ENCODE data around the gene INHBA.

Gene INHBA

GRCh38 chr7:41702635-41703371 lies at the start of gene INHBA:
TSS of gene INHBA (minus strand) at chr7:41703090. CDS start at chr7:41700374, 2,716 bp downstream.
- in situ Hi-C loops (cut with MboI; ENCODE audit: low sequenced_read_pairs) = loop anchor here (25.0 kb wide), 3 partner anchors 691 to 1466 kb away; no protein-coding TSS in a partner anchor

- in situ Hi-C loops (cut with MboI; ENCODE audit: low sequenced_read_pairs) = no loop called here
These were observed 49.7 kb upstream of the INHBA start for GRCh38 chr7:41752615-41753014.

DNA sequence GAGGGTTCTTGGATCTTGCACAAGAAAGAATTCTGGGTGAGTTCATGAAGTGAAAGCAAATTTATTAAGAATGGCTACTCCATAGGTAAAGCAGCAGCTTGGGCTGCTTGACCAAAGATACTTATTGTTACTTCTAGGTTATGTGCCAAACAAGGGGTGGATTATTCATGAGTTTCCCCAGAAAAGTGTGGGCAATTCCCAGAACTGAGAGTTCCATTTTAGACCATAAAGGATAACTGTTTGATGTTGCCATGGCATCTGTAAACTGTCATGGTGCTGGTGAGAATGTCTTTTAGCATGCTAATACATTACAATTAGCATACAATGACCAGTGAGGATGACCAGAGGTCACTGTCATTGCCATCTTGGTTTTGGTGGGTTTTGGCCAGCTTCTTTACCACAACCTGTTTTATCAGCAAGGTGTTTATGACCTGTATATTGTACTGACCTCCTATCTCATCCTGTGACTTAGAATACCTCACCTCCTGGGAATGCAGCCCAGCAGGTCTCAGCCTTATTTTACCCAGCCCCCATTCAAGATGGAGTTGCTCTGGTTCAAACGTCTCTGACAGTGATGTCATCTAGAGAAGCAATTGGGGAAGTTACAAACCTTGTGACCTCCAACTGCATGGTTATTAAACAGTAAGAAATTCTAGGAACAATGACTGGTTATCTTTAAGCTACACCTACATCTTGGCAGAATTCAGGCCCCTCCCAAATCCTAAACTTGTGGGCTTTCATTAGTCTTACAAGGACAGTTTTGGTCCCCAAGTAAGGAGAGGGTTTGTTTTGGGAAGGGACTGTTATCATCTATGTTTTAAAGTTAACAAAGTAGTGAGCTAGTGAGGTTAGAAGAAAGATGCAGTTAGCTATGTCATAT lies 48.0 kb upstream of the INHBA start:
- in situ Hi-C loops (cut with MboI; ENCODE audit: low sequenced_read_pairs) = no loop called here

GRCh38 chr7:41747961-41748360 lies 45.1 kb upstream of the INHBA start:
- in situ Hi-C loops (cut with MboI; ENCODE audit: low sequenced_read_pairs) = no loop called here

DNA sequence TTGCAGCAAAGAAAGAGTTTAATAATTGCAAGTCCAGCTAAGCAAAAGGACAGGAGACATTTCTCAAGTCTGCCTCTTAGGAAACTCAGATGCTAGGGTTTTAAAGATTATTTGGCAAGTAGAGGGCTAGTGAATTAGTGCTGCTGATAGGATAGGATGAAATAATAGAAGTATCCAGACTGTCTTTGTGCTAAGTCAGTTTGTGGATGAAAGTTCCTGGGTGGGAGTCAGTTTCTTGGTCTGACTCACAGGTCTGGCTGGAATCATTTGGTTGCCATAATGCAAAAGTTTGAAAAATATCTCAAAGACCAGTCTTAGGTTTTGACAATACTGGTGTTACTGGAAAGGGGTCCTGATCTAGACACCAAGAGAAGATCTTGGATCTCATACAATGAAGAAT lies 42.6 kb upstream of the INHBA start:
- in situ Hi-C loops (cut with MboI; ENCODE audit: low sequenced_read_pairs) = no loop called here

DNA sequence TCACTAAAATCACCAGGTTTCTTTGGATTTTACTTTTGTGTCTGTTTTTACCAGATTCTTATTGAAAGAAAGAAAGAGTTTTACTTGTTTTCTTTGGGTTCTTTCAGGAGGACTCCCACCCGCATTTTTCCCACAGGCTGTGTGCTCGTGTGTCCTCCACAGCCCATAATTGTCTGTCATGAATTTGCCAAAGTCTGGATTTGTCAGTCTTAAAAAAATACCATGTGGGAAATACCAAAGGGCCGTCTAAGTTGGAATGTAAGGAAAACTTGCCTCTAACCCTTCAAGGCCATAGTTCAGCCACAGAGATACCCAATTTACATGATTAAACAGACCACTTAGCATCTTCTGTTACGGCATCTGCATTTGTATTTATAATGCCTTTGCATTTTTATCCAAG lies 41.3 kb upstream of the INHBA start:
- in situ Hi-C loops (cut with MboI; ENCODE audit: low sequenced_read_pairs) = no loop called here

DNA sequence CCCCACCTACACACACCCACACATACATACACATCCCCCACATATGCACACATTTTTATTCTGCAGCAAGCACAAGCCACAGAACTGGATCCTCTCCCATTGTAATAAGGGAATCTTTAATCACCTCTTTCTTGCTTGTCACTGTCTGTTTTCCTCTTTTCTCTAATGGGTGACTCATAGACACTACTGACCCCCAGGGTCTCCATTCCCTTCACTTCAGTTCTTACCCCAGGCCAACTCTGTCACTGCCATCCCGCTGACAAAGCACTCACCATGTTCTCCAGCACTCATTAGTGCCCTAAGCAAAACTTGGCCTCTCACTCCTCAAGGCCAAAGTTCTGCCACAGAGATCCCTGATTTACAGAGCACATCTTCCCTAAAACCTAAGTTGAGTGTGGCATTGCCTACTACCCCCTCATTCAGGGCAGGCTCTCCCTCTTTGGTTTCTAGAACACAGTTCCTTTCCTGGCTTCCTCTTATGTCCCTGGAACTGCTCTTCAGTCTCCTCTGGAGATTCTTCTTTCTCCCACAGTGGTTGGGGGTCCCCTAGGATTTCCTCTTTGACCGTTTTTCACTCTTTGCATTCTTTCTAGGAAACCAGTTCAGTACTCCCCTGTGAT lies 39.6 kb upstream of the INHBA start:
- in situ Hi-C loops (cut with MboI; ENCODE audit: low sequenced_read_pairs) = no loop called here

DNA sequence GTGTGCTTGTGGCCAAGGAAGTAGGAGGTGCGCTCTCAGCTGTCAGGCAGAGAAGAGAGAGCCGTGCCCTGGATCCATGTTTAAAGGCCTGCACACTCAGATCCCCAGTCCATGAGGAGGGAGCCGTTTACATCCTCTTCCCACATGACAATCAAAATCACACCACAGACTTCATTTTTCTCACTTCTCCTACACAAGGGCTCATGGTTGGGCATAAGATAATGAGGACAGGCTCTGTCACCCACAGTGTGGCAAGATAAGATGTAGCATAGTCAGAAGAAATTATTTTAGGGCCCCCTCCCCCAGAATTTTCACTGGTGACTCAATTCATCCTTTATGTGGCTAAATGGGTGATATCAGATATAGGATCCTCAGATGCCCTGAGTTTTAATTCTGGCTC lies 35.9 kb upstream of the INHBA start:
- in situ Hi-C loops (cut with MboI; ENCODE audit: low sequenced_read_pairs) = no loop called here

GRCh38 chr7:41738336-41738735 lies 35.4 kb upstream of the INHBA start:
- in situ Hi-C loops (cut with MboI; ENCODE audit: low sequenced_read_pairs) = no loop called here

GRCh38 chr7:41735206-41735605 lies 32.3 kb upstream of the INHBA start:
- in situ Hi-C loops (cut with MboI; ENCODE audit: low sequenced_read_pairs) = no loop called here

GRCh38 chr7:41732843-41733306 lies 30.0 kb upstream of the INHBA start:
- in situ Hi-C loops (cut with MboI; ENCODE audit: low sequenced_read_pairs) = no loop called here

GRCh38 chr7:41732436-41732785 lies 29.5 kb upstream of the INHBA start:
- in situ Hi-C loops (cut with MboI; ENCODE audit: low sequenced_read_pairs) = no loop called here

GRCh38 chr7:41731493-41732435 lies 28.9 kb upstream of the INHBA start:
- in situ Hi-C loops (cut with MboI; ENCODE audit: low sequenced_read_pairs) = no loop called here

DNA sequence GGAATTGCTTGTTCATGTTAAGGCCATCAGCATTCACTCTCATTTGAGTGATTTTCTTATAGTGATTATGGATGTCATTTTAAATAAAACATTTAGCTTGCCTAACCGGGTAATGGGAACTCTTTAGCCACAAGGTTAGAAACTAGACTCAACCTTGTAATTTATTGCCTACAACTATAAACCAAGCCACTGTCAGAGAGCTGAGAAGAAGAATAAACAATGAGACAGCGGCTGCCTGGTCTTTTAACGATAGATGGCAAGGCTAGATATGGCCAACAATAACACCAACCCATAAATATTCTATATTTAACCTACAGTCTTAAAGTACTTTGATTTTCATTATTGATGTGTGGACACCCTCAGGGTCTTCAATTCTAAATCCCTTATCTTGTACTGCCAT lies 27.8 kb upstream of the INHBA start:
- in situ Hi-C loops (cut with MboI; ENCODE audit: low sequenced_read_pairs) = no loop called here

DNA sequence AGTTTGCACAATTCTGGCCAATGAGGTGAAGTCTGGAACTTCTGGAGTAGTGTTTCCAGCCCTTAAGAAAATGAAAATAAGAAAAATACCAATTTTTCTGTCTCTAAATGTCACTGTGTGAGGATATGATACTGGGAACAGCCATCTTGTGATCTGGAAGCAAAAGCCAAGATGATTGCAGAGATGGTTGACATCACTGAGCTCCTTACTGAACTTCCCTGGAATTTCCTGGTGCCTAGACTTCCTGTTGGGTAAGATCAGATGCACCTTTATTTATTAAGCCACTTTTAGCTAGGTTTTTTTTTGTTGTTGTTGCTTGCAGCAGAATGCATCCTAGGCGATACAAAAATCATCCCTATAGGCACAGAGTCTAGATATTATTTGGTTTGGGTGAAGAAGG lies 27.3 kb upstream of the INHBA start:
- in situ Hi-C loops (cut with MboI; ENCODE audit: low sequenced_read_pairs) = no loop called here

DNA sequence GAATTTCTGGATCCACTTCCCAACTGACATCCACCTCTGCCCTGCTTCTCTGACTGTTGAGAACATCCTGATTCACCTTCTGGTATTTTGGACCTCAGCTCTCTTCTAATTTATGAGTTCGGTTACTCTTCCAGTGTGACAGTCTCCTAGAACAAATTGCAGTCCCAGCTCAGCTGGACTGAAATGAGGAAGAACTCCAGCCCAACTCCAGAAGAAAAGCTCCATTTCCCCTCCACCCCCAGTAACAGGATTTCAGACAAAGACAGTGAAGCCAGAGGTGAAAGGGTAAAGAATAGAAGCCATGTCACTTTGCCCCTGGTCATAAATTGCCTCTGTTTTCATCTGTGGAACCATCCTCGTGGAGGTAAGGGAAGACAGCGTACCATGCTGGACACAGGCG lies 26.2 kb upstream of the INHBA start:
- in situ Hi-C loops (cut with MboI; ENCODE audit: low sequenced_read_pairs) = no loop called here

GRCh38 chr7:41725013-41725412 lies 22.1 kb upstream of the INHBA start:
- in situ Hi-C loops (cut with MboI; ENCODE audit: low sequenced_read_pairs) = no loop called here

DNA sequence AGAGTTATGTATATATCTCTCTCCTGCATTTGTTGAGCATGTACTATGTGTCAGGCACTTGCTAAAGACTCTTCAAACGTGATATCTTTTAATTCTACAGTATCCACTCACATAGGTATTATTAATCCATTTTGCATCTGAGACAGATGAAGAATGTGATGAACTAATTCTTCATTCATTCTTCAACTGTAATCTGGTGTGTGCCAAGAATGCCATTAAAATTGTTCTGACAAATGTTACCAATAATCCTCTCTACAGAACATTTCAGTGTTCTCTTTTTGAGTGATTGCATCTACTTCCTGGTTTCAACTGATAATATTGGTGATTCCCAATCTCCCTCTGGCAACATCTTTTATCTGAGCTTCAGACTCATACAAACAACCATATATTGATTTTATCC lies 18.0 kb upstream of the INHBA start:
- in situ Hi-C loops (cut with MboI; ENCODE audit: low sequenced_read_pairs) = loop anchor here (25.0 kb wide), 3 partner anchors 709 to 1484 kb away; no protein-coding TSS in a partner anchor

DNA sequence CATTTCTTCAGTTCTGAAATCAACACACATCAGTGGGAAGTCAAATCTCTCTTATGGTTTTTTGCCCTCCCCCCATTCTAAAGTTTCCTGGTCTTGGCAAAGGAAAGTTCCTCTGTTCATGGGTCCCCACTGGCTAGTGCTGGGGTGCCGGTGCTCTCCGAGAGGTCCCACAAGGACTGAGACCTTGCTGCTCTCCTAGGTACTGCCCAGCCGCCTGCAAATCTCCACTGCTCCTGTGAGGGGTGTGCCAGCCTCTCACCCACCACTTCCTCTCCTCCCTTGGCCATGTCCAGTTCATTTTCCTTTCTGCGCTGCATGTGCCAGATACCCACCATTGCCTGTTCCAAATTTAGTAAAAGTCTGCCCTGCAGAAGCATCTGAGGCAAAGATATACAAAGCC lies 17.2 kb upstream of the INHBA start:
- in situ Hi-C loops (cut with MboI; ENCODE audit: low sequenced_read_pairs) = loop anchor here (25.0 kb wide), 3 partner anchors 708 to 1483 kb away; no protein-coding TSS in a partner anchor

- in situ Hi-C loops (cut with MboI; ENCODE audit: low sequenced_read_pairs) = loop anchor here (25.0 kb wide), 3 partner anchors 704 to 1479 kb away; no protein-coding TSS in a partner anchor
These were observed 13.8 kb upstream of the INHBA start for GRCh38 chr7:41716691-41717090.

Measured in HL-60/S4 treated with retinoic acid at 250 ng/mL for 4 days and 3 days (cell line).